Esophagus muscularis mucosa (tissue), 3 donors: ENCODE measurements around the gene OR14A16.

Experiments
- CTCF ChIP-seq, 3 experiments: fragments of 200-600 bp in 2 of 3; fragments of 450-650 bp in 1 of 3; sonication (generic) in 2 of 3; IDR thresholded peaks; one replicate each; pipeline ENCODE4 v1.5.1; 2017 to 2019; ENCODE audit warnings: antibody characterized with exemption in 3 of 3, mild to moderate bottlenecking in 2 of 3, moderate library complexity in 1 of 3
- POLR2A ChIP-seq: fragments of 450-650 bp; IDR thresholded peaks from one replicate; pipeline ENCODE4 v1.6.1; 2017; ENCODE audit warnings: antibody characterized with exemption, moderate library complexity, mild to moderate bottlenecking, low read depth
- POLR2AphosphoS5 ChIP-seq, 2 donors: sonication (generic); formaldehyde crosslinking; IDR thresholded peaks; one replicate each; pipeline ENCODE4 v1.6.1; 2017; ENCODE audit warnings: antibody characterized with exemption in 2 of 2

- TF ChIP-seq CTCF (IDR thresholded peaks at IDR 0.05) = no peak
- TF ChIP-seq POLR2AphosphoS5 (IDR thresholded peaks at IDR 0.05) = no peak
- no peak for TF ChIP-seq POLR2A
These were observed 17.9 kb upstream of the OR14A16 start, which contains the start of gene OR11L1 for GRCh38 chr1:247841796-247842195.
